ENCODE results near the gene SPTBN1.

The SPTBN1 gene

DNA sequence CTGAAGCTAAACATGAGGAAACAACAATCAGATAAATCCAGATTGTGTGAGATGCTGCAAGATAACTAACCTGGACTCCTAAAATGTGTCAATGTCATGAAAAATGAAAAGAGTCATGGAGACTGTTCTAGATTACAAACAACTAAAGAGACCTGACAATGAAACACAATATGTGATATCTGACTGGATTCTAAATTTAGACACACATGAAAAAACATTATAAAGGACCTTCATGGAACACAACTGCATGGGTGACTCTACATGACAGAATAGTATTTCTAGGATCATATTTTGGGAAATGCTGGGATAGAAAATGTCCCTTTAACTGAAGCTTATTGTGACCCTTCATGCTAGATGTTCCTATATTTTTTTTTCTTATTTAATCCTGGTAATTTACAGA is 18.5 kb upstream of the SPTBN1 start:
- Histone ChIP-seq H3K27ac (ENCODE audit: poor library complexity, severe bottlenecking) (no peak overlapping the region), H3K4me3 (ENCODE audit: severe bottlenecking) (no peak overlapping the region), H3K36me3 (ENCODE audit: low read depth) (no peaks in the 10 kb centered on the region), H3K9me3 (ENCODE audit: severe bottlenecking) (no peaks in the 10 kb centered on the region), H3K27me3 (ENCODE audit: insufficient read depth, poor library complexity, severe bottlenecking) (no peaks in the 10 kb centered on the region), H3K4me1 (ENCODE audit: insufficient read depth, poor library complexity, severe bottlenecking) (no peaks in the 10 kb centered on the region)
- ATAC-seq (ENCODE audit: low read depth) = no peak
- DNase-seq (ENCODE audit: low spot score) = no peak
- TF ChIP-seq, protein P1, sequence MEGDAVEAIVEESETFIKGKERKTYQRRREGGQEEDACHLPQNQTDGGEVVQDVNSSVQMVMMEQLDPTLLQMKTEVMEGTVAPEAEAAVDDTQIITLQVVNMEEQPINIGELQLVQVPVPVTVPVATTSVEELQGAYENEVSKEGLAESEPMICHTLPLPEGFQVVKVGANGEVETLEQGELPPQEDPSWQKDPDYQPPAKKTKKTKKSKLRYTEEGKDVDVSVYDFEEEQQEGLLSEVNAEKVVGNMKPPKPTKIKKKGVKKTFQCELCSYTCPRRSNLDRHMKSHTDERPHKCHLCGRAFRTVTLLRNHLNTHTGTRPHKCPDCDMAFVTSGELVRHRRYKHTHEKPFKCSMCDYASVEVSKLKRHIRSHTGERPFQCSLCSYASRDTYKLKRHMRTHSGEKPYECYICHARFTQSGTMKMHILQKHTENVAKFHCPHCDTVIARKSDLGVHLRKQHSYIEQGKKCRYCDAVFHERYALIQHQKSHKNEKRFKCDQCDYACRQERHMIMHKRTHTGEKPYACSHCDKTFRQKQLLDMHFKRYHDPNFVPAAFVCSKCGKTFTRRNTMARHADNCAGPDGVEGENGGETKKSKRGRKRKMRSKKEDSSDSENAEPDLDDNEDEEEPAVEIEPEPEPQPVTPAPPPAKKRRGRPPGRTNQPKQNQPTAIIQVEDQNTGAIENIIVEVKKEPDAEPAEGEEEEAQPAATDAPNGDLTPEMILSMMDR (IDR thresholded peaks at IDR 0.05; ENCODE audit: poor library complexity, severe bottlenecking) = no peak

DNA sequence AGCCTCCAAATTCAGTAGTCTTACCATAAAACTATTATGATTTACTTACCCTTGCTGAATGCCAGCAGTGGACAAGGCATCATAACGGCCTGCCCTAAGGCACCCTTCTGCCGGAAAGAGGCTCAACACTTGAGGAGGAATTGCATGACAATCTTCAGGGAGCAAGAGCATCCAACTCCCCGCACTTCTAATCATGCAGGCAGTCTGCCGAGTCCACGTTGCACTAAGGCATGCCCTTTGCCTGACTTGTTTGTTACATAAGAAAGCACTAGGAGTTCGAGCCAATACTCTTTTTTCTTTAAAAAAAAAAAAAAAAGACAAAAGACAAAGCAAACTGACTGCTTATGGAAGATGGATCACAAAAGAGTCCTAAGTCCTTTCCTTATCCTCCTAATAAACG is 17.9 kb upstream of the SPTBN1 start:
- Histone ChIP-seq H3K36me3 (ENCODE audit: low read depth) (no peaks in the 10 kb centered on the region), H3K4me3 (ENCODE audit: severe bottlenecking) (no peak overlapping the region), H3K9me3 (ENCODE audit: severe bottlenecking) (no peaks in the 10 kb centered on the region), H3K4me1 (ENCODE audit: insufficient read depth, poor library complexity, severe bottlenecking) (no peaks in the 10 kb centered on the region), H3K27me3 (ENCODE audit: insufficient read depth, poor library complexity, severe bottlenecking) (no peaks in the 10 kb centered on the region), H3K27ac (ENCODE audit: poor library complexity, severe bottlenecking) (no peak overlapping the region)
- no peak for DNase-seq (ENCODE audit: low spot score)
- ATAC-seq (ENCODE audit: low read depth) = no peak
- TF ChIP-seq, protein P1 (IDR thresholded peaks at IDR 0.05; ENCODE audit: poor library complexity, severe bottlenecking) = no peak

- H3K4me1 ChIP-seq (ENCODE audit: insufficient read depth, poor library complexity, severe bottlenecking) = no peaks in the 10 kb centered on the region
- ATAC-seq (ENCODE audit: low read depth) (no peak), DNase-seq (ENCODE audit: low spot score) (no peak)
- no peak overlapping the region for H3K4me3 ChIP-seq (ENCODE audit: severe bottlenecking)
- TF ChIP-seq, protein P1 (IDR thresholded peaks at IDR 0.05; ENCODE audit: poor library complexity, severe bottlenecking) = no peak
- no peaks in the 10 kb centered on the region for H3K27me3 ChIP-seq (ENCODE audit: insufficient read depth, poor library complexity, severe bottlenecking)
- no peaks in the 10 kb centered on the region for H3K36me3 ChIP-seq (ENCODE audit: low read depth)
- no peak overlapping the region for H3K27ac ChIP-seq (ENCODE audit: poor library complexity, severe bottlenecking)
- no peaks in the 10 kb centered on the region for H3K9me3 ChIP-seq (ENCODE audit: severe bottlenecking)
Observed at GRCh38 chr2:54439582-54439981, 16.5 kb upstream of the SPTBN1 start.

GRCh38 chr2:54440050-54440449 is 16.1 kb upstream of the SPTBN1 start:
- TF ChIP-seq, protein P1 (IDR thresholded peaks at IDR 0.05; ENCODE audit: poor library complexity, severe bottlenecking) = no peak
- H3K36me3 ChIP-seq (ENCODE audit: low read depth) = no peaks in the 10 kb centered on the region
- no peaks in the 10 kb centered on the region for H3K9me3 ChIP-seq (ENCODE audit: severe bottlenecking)
- DNase-seq (ENCODE audit: low spot score) (no peak), ATAC-seq (ENCODE audit: low read depth) (no peak)
- no peak overlapping the region for H3K4me3 ChIP-seq (ENCODE audit: severe bottlenecking)
- H3K27me3 ChIP-seq (ENCODE audit: insufficient read depth, poor library complexity, severe bottlenecking) = no peaks in the 10 kb centered on the region
- no peak overlapping the region for H3K27ac ChIP-seq (ENCODE audit: poor library complexity, severe bottlenecking)
- no peaks in the 10 kb centered on the region for H3K4me1 ChIP-seq (ENCODE audit: insufficient read depth, poor library complexity, severe bottlenecking)

GRCh38 chr2:54444503-54444902 is 11.6 kb upstream of the SPTBN1 start:
- no peak overlapping the region for H3K27ac ChIP-seq (ENCODE audit: poor library complexity, severe bottlenecking)
- no peaks in the 10 kb centered on the region for H3K9me3 ChIP-seq (ENCODE audit: severe bottlenecking)
- no peak overlapping the region for H3K4me3 ChIP-seq (ENCODE audit: severe bottlenecking)
- DNase-seq (ENCODE audit: low spot score) (no peak), ATAC-seq (ENCODE audit: low read depth) (no peak)
- H3K36me3 ChIP-seq (ENCODE audit: low read depth) = no peaks in the 10 kb centered on the region
- TF ChIP-seq, protein P1 (IDR thresholded peaks at IDR 0.05; ENCODE audit: poor library complexity, severe bottlenecking) = no peak
- no peaks in the 10 kb centered on the region for H3K4me1 ChIP-seq (ENCODE audit: insufficient read depth, poor library complexity, severe bottlenecking)
- no peaks in the 10 kb centered on the region for H3K27me3 ChIP-seq (ENCODE audit: insufficient read depth, poor library complexity, severe bottlenecking)

Data from RWPE2 (cell line).